IMR-90 (cell line): ENCODE results near the gene MAN1A2.

Experiments used
- CTCF ChIP-seq: conservative IDR thresholded peaks from 2 replicates; pipeline ENCODE4 v1.5.1; 2012; ENCODE audit warnings: mild to moderate bottlenecking, low read depth, low read length, improper control_type of control experiment
- ELK1 ChIP-seq: fragments of 150-350 bp; IDR thresholded peaks from 2 replicates; pipeline ENCODE4 v1.6.1; 2016; ENCODE audit warnings: low read depth, mild to moderate bottlenecking, low read length, moderate library complexity, borderline replicate concordance
- POLR2A ChIP-seq: IDR thresholded peaks from 2 replicates; pipeline ENCODE4 v1.6.1; 2012; ENCODE audit warnings: mild to moderate bottlenecking, low read depth, low read length
- RFX5 ChIP-seq: IDR thresholded peaks from 2 replicates; pipeline ENCODE4 v1.8.0; 2012; ENCODE audit warnings: low read depth, mild to moderate bottlenecking, low read length, moderate library complexity
- SMC3 ChIP-seq: fragments of 150-350 bp; IDR thresholded peaks from 2 replicates; pipeline ENCODE4 v1.6.1; 2016; ENCODE audit warnings: low read depth, mild to moderate bottlenecking, antibody characterized with exemption, low read length, moderate library complexity

GRCh38 chr1:117561551-117561950, 194.3 kb downstream of the MAN1A2 start:
- TF ChIP-seq CTCF = no peak
- no peak for TF ChIP-seq POLR2A
- TF ChIP-seq SMC3 = no peak
- TF ChIP-seq ELK1 = no peak
- no peak for TF ChIP-seq RFX5
